SW 1271 (cell line): ENCODE results near the gene SLC38A7.
"Not testable (repeated sequence)": the region's sequence is repeated elsewhere in the genome, so short reads cannot be mapped to it uniquely, and the experiment has no call there.

ENCODE experiments used
- DNase-seq, 2 experiments: peaks; one replicate each; lab custom pipeline; 2025; lab: John Stamatoyannopoulos, UW

Gene SLC38A7, protein sequence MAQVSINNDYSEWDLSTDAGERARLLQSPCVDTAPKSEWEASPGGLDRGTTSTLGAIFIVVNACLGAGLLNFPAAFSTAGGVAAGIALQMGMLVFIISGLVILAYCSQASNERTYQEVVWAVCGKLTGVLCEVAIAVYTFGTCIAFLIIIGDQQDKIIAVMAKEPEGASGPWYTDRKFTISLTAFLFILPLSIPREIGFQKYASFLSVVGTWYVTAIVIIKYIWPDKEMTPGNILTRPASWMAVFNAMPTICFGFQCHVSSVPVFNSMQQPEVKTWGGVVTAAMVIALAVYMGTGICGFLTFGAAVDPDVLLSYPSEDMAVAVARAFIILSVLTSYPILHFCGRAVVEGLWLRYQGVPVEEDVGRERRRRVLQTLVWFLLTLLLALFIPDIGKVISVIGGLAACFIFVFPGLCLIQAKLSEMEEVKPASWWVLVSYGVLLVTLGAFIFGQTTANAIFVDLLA

DNA sequence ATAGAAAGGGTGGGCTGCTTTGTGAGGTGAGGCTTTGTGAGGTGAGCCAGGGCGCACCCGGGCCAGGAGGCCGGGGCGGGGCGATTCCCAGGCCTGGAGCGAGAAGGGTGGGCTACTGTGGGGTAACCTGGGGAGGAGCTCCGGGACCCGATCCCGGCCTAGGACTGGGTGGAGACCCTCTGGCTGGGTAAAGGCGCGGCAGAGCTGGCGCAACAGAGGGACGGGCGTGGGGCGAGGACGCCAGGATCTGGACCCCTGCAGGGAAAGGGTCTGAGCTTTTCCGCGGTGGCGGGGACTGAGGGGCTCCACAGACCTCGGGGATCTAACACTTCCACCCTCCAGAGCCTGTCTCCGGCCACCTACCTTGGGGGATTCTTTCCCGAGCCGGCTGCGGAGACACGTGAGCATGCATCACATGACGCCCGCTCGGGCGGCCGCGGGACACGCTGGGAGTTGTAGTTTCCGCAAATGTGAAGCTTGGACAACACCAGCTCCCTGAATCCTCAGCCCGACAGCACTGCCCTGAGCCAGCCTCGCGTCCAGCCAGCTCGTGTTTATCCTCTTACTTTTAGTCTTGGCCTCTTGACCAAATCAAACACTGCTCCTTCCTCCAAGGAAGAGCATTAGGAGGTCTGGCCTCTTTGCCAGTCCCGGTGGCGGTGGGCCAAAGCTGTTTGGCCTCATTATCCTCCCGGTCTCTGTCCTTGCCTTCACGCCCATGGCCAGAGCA lies at the start of gene SLC38A7:
Gene SLC38A7, minus strand, starts transcription at position 417 of the 730 bp plus-strand sequence. CDS start 4,644 bp downstream, outside the sequence.
- DNase-seq = peak; percentile 12 to 46

DNA sequence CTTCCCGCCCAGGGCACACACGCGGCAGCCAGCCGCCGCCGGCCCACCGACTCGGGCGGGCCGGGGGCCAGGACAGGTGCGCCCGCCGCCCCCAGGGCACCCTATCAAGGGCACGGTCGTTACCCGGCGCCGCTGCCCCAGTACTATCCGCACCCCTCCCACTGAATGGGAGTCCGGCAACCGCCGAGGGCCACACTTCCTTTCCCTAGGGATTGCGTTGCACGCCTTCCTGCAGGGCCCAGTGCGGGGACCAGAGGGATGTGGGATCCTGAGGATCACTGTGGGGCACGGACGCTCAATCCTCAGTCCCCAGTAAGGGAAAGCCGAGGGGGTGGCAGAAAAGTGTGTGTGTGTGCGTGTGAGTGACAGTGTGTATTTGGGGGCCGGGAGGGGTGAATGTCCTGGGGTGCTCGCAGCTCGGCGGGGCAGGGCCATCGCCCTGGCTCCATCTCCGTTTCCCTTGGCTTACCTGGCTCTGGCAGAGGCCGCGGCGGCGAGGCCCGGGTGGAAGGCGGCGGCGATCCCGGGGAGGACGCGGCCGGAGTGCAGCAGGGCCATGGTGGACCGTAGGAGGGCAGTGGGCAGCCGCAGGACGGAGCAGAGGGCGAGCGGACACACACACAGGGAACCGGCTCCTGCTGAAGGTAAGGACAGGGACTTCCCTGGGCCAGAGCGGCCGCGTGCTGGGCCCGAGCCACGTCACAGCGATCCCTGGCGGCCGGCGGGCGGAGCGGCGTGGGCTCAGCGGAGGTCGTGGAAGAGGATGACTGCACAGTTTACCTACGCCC lies 49.3 kb upstream of the SLC38A7 start, which contains the start of gene GOT2:
Gene GOT2, minus strand, starts transcription at position 646 of the 788 bp plus-strand sequence. Its CDS starts 88 bp downstream, at position 558.
- DNase-seq = peak; percentile 38 to 75

DNA sequence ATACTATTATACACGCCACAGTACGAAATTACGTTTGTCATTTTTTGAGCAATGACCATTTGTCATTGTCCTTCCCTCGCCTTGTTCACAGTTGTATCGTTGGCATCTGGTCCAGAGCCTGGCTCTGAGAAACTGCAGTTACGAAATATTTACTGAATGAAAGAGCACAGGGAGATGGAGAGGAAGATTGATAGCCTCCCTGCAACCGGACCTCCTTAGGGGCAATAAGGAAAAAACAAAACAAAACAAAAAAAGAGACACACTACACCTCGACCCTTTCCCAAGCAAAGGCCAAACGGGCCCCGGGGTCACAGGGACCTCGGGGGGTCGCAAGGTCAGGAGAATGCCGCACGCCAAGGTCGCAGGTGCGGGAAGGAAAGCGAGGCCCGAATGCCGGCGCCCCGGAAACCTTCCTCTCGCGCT lies 48.7 kb upstream of the SLC38A7 start:
- DNase-seq = no peak

DNA sequence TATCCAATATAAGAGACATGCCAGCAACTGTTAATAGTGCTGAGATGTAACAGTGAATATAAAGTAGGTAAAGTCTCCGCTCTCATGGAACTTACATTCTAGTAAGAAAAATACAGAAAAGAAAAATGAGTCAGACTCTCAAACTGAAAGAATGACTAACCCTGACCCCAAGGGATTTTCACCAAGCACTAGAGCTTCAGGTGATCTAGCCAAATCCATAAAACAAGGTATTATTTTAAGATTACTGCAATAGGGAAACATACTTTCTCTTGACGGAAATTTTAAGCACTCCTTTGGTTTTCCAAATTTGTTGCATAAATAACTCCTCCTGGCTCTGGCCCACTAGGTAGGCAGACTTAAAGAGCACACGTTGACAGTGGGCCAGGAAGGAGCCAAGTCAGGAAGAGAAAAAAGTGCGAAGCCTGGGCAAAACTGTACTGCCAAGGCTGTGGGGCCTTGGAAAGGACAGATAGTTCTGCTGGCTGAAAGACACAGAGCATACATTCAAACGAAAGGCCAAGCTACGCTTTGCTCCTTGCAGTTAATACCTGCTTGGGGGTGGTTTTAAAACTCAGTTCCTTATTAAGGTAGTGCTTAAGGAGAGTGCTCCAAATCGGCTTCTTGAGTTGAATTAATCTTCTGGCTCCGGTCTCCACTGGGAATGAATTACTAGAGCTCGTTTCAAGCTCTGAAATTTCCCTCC lies 48.1 kb upstream of the SLC38A7 start:
- DNase-seq = no peak

DNA sequence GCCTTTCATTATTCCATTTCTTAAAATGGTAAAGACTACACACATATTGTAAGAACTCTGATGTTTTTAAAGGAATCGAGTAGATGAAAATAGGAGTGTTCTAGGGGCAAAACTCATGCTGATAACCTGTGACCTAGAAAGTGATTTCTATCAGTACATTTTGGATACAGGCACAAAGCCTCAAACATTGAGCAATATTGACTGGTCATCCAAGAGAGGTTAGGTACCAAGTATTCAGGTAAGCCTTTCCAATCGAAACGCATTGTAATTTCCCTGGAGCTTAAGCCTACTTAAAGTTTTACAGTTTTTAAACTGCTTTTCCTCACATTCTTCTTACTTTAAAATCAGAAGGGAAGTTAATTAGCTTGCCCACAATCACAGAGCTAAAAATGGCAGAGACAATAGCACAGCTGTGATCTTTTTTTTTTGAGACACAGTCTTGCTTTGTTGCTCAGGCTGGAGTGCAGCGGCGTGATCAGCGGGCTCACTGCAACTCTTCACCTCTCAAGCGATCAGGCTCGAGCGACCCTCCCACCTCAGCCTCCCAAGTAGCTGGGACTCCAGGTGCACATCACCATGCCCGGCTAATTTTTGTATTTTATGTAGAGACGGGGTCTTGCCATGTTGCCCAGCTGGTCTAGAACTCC lies 46.3 kb upstream of the SLC38A7 start:
- no peak for DNase-seq

DNA sequence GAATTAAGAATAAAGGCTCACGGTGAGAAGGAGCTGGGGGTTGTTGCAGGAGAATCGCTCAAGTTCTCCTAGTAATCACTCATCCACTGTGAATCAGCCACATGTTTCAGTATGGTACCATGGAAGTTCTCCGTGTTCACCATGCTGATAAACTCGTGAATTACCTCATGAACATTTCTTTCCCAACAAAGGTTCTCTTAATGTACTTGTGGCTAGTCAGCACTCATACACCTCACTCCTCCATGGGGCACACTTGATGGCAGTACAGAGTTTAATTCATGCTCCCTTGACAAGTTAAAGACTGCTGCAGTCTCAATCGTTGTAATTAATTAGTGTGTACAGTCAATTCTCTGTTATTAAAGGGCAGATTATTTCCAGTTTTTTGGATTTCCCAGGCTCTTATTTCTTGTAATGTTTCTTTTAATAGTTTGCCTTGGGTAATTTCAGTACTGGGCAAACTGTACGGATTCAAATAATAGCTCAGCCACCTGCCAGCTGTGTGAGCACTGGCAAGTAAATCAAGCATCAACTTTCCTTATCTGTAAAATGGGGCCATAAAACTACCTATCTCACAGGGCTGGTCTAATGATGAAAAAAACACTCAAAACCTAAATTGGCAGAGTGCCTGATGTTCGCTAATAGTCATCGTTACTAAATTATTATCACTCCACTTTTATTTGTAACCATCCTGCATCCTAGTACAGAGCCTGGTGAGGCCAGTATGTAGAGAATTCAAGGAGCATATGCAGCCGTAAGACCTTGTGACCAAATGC lies 43.4 kb upstream of the SLC38A7 start:
- no peak for DNase-seq

DNA sequence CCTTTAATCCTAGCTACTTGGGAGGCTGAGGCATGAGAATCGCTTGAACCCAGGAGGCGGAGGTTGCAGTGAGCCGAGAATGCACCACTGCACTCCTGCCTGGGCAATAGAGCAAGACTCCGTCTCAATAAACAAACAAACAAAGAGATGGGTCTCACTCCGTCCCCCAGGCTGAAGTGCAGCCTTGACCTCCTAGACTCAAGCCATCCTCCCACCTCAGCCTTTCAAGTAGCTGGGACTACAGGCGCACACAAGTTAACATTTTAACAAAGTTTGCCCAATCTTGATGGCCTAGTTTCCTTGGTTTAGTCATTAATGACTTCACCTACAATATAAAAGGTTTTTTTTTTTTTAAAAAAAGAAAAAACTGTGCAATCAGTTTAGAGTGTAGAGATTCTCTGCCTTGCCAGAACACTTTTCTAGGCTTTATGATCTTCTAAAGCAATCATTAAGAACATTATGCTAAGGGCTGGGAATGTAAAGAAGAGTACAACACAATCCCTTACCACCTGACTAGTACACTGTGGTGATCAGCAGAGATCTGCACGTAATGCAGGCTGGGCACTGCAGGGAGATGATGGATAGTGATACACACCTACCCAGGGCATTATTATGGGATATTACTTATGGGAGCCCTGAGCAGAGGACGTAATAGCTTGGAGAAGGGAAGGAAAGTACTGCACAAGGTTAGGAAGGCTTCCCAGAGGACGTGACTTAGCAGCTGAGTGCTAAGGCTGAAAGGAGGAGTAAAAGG lies 42.6 kb upstream of the SLC38A7 start:
- no peak for DNase-seq

DNA sequence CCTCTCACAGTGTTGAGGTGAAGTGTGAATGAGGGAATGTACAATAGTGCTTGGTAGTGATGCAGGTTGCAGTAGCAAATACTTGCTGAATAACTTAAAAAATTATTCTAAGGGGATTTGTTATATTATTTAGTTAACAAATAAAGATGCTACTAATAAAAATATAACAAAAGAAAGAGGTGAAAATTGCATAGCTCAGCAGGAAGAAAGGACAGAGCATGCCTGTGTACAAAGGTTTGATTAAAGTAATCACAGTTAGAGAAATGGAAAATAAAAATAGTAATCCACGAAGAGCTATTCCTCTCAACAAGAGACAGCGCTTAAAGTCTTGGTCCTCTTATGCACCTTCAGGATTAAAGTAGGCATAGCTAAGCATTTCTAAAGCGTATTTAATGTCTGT lies 38.5 kb upstream of the SLC38A7 start:
- DNase-seq = no peak

DNA sequence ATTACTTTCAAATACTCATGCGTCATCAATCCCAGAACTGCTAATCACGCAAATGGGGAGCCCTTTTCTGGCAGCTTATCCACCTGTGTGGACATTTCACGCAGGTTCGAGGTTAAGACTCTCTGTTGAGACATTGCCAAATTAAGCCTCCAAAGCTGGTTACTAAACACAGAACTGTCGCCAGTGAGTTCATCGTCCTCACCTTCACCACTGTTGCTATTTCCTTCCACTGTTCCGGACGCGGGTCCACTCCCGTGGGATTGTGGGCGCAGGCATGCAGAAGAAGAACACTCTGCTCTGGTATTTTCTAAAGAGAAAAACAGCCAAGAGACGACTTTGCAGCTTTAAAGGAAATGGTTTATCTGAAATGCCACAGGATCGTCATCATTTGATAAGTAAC lies 33.4 kb upstream of the SLC38A7 start:
- no peak for DNase-seq

DNA sequence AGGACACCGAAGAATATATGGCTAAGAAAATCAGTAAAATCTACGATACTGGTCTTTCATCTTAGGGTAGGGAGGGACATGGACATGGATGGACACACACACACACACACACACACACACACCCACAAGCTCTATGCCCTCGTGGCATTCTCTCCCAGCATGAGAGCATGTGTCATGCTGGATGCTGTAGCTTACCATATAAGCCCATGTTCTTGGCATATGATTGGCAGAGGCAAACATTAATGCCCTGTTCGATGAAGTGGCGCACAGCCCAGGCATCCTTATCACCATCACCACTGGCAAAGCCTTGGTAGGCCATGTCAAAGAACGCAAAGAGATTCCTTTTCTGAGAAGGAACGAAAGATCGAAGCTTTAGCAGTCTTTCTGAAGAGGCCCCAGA lies 31.9 kb upstream of the SLC38A7 start:
- no peak for DNase-seq

DNA sequence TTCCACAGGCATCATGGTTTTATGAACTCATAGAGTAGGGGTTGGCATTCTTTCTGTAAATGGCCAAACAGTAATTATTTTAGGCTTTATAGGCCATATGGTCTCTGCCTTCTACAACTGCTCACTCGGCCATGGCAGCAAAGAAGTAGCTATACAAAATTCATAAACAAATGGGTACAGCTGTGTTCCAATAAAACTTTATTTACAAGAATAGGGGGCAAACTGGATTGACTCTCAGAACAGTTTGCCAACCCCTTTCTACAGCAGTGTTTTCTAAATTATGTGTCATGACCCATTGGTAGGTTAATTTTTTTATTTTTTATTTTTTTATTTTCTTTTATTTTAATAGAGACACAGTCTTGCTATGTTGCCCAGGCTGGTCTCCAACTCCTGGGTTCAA lies 29.2 kb upstream of the SLC38A7 start:
- no peak for DNase-seq

DNA sequence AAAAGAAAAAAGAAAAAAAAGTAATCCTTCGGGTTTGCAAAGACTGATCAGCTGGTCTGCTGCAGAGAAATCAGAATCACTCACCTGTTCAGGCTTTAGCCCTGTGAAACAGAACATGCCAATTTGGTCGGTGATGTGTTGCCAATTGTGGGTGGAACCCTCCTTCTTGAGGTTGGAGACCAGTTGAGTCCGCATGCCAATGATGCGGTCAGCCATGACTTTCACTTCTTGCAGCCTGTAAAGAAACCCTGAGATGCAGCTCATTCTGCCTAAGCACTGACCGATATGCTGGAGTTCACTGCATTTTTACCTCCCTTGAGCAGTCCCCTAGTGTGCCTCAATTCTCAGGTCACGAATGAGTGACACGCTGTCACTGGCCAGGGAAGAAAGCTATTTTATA lies 24.8 kb upstream of the SLC38A7 start:
- DNase-seq = no peak

DNA sequence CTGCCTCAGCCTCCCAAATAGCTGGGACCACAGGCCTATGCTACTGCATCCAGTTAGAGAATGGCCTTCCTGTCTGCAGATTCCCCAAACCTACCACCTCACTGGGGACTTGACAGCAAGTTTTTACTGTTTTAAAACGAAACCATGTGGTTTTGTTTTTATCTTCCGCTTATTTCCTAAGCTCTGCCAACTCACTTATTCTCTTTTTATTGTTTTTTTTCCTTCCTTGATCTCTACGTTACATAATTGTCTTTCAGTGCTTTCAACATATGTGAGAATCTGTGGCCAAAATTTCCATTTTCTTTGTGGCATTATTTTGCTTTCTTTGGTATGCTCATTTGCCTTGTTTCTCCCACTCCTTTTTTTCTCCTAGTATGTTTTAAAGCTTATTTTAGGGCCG lies 14.6 kb upstream of the SLC38A7 start:
- no peak for DNase-seq

DNA sequence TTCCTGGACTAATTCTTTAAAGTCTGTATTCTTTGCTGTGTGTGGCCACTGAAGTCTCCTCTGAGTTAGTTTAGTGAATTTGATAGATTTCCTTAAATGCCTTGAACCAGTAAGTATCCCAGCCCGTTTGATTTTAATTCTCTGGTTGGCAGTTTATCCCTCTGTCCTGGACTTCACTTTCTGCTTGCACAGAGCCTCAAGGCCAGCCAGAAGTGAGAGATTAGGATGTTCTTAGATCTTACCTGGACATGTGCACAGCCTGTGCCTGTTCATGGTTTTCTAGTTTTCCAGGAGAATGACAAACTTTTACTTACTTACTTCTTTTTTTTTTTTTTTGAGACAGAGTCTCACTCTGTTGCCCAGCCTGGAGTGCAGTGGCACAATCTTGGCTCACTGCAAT lies 10.8 kb upstream of the SLC38A7 start:
- no peak for DNase-seq

DNA sequence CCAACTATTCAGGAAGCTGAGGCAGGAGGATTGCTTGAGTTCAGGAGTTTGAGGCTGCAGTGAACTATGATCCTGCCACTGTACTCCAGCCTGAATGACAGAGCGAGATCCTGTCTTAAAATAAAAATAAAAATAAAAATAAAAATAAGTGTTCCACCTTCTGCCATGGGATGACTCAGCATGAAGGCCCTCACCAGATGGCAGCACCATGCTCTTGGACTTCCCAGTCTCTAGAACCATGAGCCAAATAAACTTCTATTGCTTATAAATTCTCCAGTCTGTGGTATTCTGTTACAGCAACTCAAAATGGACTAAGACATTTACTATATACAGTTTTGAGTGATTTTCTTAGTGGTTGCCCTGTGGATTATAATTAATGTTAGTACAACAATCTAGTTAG lies 7.9 kb upstream of the SLC38A7 start:
- no peak for DNase-seq

DNA sequence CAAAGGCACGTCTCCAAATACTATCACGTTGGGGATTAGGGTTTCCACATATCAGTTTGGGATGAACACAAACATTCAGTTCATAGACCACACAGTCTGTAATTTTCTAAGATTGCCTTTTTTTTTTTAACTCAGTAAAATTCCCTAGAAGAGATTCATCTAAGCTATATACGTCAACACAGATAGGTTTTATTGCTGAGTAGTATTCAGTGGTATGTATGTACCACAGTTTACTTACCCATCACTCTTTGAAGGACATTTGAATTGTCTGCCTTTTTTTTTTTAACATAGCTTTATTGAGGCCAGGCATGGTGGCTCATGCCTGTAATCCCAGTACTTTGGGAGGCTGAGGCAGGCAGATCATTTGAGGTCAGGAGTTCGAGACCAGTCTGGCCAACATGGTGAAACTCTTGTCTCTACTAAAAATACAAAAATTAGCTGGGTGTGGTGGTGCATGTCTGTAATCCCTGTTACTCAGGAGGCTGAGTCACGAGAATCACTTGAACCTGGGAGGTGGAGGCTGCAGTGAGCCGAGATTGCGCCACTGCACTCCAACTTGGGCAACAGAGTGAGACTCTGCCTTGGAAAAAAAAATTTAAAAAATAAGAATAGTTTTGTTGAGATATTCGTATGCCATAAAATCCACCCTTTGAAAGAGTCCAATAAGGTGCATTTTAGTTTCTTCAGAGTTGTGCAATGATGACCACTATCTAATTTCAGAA lies 2.6 kb upstream of the SLC38A7 start:
- not testable (repeated sequence) for DNase-seq

DNA sequence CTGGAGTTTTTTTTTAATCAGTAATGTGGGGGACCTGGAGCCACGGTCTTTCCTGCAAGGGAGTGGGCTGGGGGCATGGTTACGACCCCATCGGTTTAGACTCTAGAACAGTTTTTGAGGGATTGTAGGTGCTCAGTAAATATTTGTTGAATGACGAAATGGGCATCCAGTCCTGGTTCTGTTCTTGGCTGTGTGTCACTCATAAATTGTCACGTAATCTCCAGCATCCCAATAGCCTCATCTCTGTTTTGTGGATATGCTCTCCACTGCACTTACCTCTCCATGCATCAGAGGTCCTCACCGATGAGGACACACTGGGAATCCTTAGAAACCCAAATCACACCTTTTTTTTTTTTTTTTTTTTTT lies 497 bp upstream of the SLC38A7 start:
- DNase-seq = no peak

DNA sequence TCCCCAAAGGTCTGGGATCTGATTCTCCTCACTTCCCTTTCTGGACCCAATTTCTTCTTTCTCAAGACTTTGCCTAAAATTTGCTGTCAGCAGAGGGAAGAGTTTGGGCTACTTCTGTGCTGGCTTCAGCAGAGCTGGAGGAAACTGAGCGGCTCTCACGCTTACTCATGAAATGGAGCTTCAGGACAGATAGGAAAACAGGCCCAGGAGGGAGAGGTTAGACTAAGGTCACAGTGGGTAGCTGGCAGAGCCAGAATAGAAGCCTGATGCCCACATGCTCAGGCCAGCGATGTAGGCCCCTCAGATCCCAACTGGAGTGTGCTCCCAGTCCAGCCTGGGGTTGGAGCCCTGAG lies 593 bp downstream of the SLC38A7 start:
- no peak for DNase-seq

DNA sequence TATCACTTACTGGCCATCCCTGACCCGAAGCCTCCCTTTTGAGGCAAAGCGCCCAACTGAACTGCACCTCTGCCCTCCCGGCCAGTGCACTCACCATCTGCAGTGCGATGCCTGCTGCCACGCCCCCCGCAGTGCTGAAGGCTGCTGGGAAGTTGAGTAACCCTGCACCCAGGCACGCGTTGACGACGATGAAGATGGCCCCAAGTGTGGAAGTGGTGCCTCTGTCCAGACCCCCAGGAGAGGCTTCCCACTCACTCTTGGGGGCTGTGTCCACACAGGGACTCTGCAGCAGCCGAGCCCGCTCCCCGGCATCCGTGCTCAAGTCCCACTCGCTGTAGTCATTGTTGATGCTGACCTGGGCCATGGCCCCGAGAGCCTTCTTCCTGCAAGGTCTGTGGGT lies 4.8 kb downstream of the SLC38A7 start:
- no peak for DNase-seq
